DMS79 treated with DMSO at 0.1 percent for 48 hours (cell line): ENCODE results near the gene ALDH8A1.
"Not testable (repeated sequence)": the region's sequence is repeated elsewhere in the genome, so short reads cannot be mapped to it uniquely, and the experiment has no call there.

Experiments used
- DNase-seq: peaks from one replicate; lab custom pipeline; 2025; lab: John Stamatoyannopoulos, UW

The ALDH8A1 gene

GRCh38 chr6:134909701-134910592 is 40.0 kb downstream of the ALDH8A1 start:
- DNase-seq = no peak

GRCh38 chr6:134908906-134909516 is 40.9 kb downstream of the ALDH8A1 start:
- no peak for DNase-seq

GRCh38 chr6:134904731-134905130 is 45.2 kb downstream of the ALDH8A1 start:
- not testable (repeated sequence) for DNase-seq

- DNase-seq = peak; percentile 77
These were observed 46.5 kb downstream of the ALDH8A1 start for GRCh38 chr6:134903448-134903847.

DNA sequence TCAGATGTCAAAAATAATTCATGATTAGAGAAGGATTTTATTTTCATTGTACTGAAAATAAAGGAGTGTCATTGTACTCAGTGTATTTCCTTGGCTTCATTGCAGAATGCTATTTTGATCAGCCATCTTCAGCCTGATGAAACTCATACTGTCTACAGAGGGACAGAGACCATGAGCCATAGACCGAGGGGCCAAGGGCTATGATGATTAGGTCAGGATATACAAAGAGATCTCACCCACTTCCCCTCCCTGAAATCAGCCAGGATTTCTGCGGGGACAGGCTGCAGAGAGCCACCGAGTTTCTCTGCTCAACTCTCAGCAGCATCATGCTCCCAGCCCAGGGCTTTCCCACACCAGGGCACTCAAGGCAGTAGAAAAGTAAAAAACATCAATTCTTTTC is 47.0 kb downstream of the ALDH8A1 start:
- no peak for DNase-seq

GRCh38 chr6:134902074-134902861 is 47.6 kb downstream of the ALDH8A1 start:
- no peak for DNase-seq

- DNase-seq = no peak
These were observed 51.3 kb downstream of the ALDH8A1 start for GRCh38 chr6:134898575-134898974.

- not testable (repeated sequence) for DNase-seq
These were observed 51.7 kb downstream of the ALDH8A1 start for GRCh38 chr6:134898166-134898565.

DNA sequence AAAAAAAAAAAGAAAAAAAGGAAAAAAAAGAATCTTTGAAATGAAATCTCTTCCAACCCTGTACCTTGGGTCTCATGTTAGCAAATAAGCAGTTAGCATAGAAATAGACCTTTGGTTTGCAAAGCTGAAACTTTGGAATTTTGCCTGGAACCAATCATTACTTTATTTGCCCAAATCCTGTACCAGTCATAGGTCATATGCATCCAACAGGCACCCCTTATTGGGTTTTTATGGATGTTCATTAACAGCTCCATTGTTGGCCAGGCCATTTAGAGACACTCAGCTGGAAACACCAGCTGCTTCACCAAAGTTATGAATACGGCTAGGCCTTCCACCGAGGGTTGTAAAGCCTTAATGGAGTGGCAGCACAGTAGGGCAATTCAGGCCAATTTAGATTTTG is 53.0 kb downstream of the ALDH8A1 start:
- DNase-seq = no peak

DNA sequence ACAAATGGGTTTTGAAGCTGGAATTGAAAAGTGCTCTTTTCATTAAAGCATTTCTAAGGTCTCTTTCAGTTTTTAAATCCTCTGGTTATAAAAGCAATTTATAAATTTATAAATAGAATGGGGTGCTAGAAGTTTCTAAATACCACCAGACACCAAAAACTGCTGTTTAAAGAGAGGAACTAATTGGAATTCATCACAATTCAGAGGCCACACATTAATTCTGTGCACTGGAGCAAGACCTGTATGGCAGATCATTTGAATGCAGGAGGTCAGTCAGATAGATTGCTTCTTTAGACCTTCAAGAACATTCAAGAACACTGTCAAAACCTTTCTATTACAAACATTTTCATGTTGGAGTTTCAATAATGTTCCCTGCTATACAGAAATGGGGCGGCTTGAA is 55.1 kb downstream of the ALDH8A1 start:
- DNase-seq = no peak

DNA sequence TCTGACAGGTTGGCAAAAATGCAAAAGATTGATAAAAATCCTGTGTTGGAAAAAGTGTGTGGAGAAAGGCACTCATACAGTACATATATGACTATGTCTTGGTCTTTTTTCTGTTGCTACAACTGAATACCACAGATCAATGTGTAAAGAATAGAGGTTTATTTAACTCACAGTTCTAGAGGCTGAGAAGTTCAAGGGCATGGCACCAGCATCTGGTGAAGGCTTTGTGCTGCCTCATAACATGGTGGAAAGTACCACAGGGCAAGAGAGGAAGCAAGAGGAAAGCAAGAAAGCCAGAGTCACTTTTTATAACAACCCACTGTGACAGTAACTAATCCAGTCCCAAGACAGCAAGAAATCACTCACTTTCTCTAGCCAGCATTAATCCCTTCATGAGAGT is 57.5 kb downstream of the ALDH8A1 start:
- DNase-seq = no peak

- no peak for DNase-seq
These were observed 58.3 kb downstream of the ALDH8A1 start for GRCh38 chr6:134891633-134892032.

DNA sequence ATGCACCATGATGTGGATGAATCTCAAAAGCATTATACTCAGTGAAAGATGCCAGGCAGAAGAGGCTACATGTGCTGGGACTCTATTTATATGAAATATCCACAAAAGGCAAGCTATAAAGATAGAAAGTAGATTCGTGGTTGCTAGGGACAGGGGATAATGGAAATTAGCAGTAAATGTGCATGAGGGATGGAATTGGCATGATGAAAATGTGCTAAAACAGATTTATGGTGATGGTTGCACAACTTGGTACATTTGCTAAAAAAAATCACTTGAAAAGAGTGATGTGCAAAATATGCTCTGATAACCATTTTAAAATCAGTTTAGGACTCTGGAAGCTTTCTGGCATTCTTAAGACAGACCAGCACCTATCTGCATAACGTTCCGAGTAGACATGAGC is 61.6 kb downstream of the ALDH8A1 start:
- DNase-seq = no peak

DNA sequence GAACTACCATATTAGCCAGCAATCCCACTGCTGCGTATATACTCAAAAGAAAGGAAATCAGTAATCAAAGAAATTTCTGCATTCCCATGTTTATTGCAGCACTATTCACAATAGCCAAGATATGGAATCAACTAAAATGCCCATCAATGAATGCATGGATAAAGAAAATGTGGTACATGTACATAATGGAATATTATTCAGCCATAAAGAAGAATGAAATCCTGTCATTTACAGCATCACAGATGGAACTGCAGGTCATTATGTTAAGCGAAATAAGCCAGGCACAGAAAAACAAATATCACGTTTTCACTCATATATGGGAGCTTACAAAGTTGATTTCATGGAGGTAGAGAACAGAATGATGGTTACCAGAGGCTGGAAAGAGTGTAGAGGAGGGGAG is 65.1 kb downstream of the ALDH8A1 start:
- no peak for DNase-seq

DNA sequence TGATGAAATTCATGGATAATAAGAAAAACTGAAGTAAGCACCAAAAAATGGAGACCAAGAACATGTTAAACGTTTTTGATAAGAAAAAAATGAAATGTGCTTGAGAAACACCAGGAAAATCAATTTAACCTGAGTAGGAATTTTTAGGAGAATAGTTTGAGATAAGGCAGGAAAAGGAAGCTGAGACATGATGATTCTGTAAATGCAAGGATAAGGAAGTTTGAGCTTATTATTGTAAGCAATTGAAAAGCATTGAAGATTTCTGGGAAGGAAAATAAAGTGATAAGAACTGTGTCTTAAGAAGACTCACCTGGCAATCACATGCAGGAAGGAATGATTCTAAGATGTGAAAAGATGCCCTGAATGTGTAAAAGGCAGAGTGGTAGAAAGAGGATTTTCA is 66.6 kb downstream of the ALDH8A1 start:
- no peak for DNase-seq

DNA sequence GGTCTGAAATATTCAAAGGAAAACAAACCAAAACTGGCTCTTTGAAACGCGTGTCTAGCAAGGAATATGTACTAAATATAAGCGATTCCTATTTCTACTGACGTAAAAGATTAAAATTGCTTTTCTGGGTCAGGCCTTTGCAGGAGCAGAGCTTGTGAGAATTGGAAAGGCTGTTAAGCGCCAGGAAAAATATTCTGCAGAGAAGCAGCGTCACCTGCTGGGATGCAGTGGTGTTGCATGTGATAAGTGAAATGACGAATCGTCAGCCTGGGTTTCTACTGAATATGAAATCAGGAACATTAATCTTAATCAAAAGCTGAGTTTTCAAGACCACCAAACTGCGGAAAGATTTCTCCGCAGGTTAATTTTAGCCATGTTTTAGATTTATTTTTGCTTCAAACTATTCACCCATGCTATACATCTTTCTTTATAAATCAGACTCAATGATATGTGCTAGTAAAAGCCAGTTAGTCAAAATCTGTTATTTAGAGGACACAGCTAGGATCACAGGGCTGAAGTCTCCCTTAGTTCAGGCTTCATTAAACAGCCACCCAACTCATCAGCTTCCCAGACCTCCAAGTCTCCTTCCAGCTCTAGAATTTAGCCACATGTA is 67.4 kb downstream of the ALDH8A1 start:
- DNase-seq = peak; percentile 17

DNA sequence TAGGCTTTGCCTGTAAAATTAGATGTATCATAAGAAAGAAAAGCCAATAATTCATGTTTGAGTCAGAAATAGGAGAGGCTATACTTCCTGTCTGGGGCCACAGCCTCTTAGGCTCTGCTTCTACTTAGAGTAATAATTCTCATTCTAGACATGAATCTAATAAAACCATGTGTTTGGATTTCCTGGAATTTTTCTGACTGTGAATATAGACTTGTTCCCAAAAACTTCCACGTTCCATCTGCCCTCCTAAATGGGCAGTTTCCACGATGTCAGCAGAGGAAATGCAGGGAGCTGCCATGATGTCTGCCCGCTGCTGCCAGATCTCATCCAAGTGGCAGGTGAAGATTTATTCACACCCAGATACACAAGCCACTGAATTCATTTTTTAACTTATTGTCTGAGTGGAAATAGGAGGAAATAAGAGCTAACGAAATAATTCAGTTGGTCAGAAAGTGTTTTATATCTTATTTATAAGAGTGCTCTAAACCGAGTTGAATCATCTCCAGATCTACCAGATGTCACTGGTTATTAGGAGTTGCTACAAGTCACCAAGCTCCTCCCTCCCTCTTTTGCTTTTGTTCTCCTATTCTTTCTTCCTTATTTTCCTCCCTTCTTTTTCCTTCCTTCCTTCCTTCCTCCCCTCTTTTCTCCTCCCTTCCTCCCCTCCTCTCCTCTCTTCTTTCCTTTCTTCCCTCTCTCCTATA is 69.3 kb downstream of the ALDH8A1 start:
- DNase-seq = no peak

DNA sequence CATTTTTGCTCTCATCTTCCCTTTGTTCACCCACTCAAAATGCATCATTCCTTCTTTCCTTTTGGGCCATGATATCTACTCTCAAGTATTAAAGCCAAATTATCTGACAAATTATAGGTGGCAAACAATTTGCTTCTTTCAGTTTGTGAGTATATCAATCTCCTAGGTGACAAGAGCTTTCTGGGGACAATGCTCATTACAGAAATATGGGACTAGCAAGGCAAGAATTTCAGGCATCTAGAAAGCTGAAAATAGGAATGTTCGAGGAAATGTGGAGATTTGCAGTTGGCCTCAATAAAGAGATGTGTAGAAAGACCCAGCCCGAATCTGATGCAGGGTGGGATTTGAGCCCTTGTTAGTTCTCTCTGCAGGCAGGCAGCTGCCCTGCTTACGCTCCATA is 71.8 kb downstream of the ALDH8A1 start:
- DNase-seq = no peak

GRCh38 chr6:134875367-134875766 is 74.5 kb downstream of the ALDH8A1 start:
- no peak for DNase-seq

- DNase-seq = no peak
These were observed 76.2 kb downstream of the ALDH8A1 start for GRCh38 chr6:134873500-134874388.
